ENCODE results near the gene PRKN.
"Not testable (repeated sequence)": the region's sequence is repeated elsewhere in the genome, so short reads cannot be mapped to it uniquely, and the experiment has no call there.

The PRKN gene

GRCh38 chr6:161314541-161315245 is 1412.9 kb downstream of the PRKN start:
- not testable (repeated sequence) for DNase-seq (ENCODE audit: low read depth in 3 of 3)

- no peak for DNase-seq (ENCODE audit: low read depth in 3 of 3)
These were observed 1413.5 kb downstream of the PRKN start for GRCh38 chr6:161313940-161314509.

- DNase-seq (ENCODE audit: low read depth in 3 of 3): not testable (repeated sequence)
These were observed 1414.1 kb downstream of the PRKN start for GRCh38 chr6:161313475-161313874.

- DNase-seq (ENCODE audit: low read depth in 3 of 3): not testable (repeated sequence)
These were observed 1417.8 kb downstream of the PRKN start for GRCh38 chr6:161309774-161310173.

- no peak for DNase-seq (ENCODE audit: low read depth in 3 of 3)
These were observed 1419.4 kb downstream of the PRKN start for GRCh38 chr6:161308075-161308655.

GRCh38 chr6:161305860-161306259 is 1421.7 kb downstream of the PRKN start:
- DNase-seq (ENCODE audit: low read depth in 3 of 3): no peak

GRCh38 chr6:161303628-161304340 is 1423.8 kb downstream of the PRKN start:
- no peak for DNase-seq (ENCODE audit: low read depth in 3 of 3)

GRCh38 chr6:161302949-161303348 is 1424.6 kb downstream of the PRKN start:
- no peak for DNase-seq (ENCODE audit: low read depth in 3 of 3)

- no peak for DNase-seq (ENCODE audit: low read depth in 3 of 3)
These were observed 1426.2 kb downstream of the PRKN start for GRCh38 chr6:161301338-161301737.

- DNase-seq (ENCODE audit: low read depth in 3 of 3): no peak
These were observed 1426.7 kb downstream of the PRKN start for GRCh38 chr6:161300823-161301222.

- no peak for DNase-seq (ENCODE audit: low read depth in 3 of 3)
These were observed 1427.8 kb downstream of the PRKN start for GRCh38 chr6:161299726-161300125.
